Ovary (tissue), 3 donors: ENCODE data around the gene GRIK3.

Experiments
- EP300 ChIP-seq: sonication (generic); formaldehyde crosslinking; IDR thresholded peaks from one replicate; pipeline ENCODE4 v1.6.1; 2017; ENCODE audit warnings: antibody characterized with exemption
- POLR2A ChIP-seq: fragments of 450-650 bp; IDR thresholded peaks from one replicate; pipeline ENCODE4 v1.6.1; 2017; ENCODE audit warnings: antibody characterized with exemption, mild to moderate bottlenecking, moderate library complexity
- TF ChIP-seq, protein P1 (sequence below), 3 donors: fragments of 450-650 bp in 2 of 3; fragments of 200-600 bp in 1 of 3; IDR thresholded peaks; one replicate each; pipeline versions ENCODE4 v1.5.1 to v1.8.0; 2016 to 2022; ENCODE audit warnings: antibody characterized with exemption in 3 of 3, mild to moderate bottlenecking in 1 of 3
- donor health status: DM: no; HTN: no; CAD: no.

DNA sequence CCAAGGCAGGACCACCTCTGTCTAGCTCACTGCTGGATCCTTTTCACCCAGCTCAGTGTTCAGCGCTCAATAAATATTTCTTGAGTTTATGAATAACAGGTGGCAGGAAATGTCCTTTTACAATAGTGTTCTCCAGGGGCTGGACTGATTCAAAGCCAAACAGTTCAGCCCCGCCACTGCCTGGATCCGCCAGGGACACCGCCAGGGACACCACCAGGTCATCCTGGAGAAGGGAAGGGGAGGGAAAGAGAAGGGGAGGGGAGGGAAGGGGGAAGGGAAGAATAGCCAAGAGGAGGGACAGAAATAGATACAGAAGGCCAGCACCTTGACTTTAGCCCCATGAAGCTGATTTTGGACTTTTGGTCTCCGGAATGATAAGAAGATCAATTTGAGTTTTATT, 255.6 kb downstream of the GRIK3 start:
- TF ChIP-seq, protein P1, sequence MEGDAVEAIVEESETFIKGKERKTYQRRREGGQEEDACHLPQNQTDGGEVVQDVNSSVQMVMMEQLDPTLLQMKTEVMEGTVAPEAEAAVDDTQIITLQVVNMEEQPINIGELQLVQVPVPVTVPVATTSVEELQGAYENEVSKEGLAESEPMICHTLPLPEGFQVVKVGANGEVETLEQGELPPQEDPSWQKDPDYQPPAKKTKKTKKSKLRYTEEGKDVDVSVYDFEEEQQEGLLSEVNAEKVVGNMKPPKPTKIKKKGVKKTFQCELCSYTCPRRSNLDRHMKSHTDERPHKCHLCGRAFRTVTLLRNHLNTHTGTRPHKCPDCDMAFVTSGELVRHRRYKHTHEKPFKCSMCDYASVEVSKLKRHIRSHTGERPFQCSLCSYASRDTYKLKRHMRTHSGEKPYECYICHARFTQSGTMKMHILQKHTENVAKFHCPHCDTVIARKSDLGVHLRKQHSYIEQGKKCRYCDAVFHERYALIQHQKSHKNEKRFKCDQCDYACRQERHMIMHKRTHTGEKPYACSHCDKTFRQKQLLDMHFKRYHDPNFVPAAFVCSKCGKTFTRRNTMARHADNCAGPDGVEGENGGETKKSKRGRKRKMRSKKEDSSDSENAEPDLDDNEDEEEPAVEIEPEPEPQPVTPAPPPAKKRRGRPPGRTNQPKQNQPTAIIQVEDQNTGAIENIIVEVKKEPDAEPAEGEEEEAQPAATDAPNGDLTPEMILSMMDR (IDR thresholded peaks at IDR 0.05) = no peak
- TF ChIP-seq POLR2A = no peak
- TF ChIP-seq EP300 = no peak
